NB4 (cell line): ENCODE measurements around the gene PCP4.

Source experiments
- DNase-seq: peaks from one replicate; pipeline ENCODE4 v3.0.0; 2010; ENCODE audit warnings: low read depth
- H3K4me3 ChIP-seq: one replicate; pipeline ENCODE4 v1.5.1; 2011; ENCODE audit warnings: mild to moderate bottlenecking, low read depth, low read length, moderate library complexity
- CTCF ChIP-seq: IDR thresholded peaks from one replicate; pipeline ENCODE4 v1.5.1; 2012; ENCODE audit warnings: low read depth, low read length
- MAX ChIP-seq: IDR thresholded peaks from 2 replicates; pipeline ENCODE4 v1.6.1; 2011; ENCODE audit warnings: low read depth, low read length
- MYC ChIP-seq: IDR thresholded peaks from 2 replicates; pipeline ENCODE4 v1.6.1; 2011; ENCODE audit warnings: low read depth, low read length
- POLR2A ChIP-seq: IDR thresholded peaks from 2 replicates; pipeline ENCODE4 v1.6.1; 2011; ENCODE audit warnings: mild to moderate bottlenecking; ENCODE audit not compliant: insufficient read length; ENCODE audit errors: extremely low read depth

PCP4 gene

GRCh38 chr21:39869141-39869818 lies 2.0 kb downstream of the PCP4 start:
- no peak overlapping the region for H3K4me3 ChIP-seq
- no peak for TF ChIP-seq MAX
- TF ChIP-seq POLR2A = no peak
- no peak for TF ChIP-seq MYC
- no peak for TF ChIP-seq CTCF
- no peak for DNase-seq

GRCh38 chr21:39873687-39874086 lies 6.4 kb downstream of the PCP4 start:
- H3K4me3 ChIP-seq = no peak overlapping the region
- no peak for TF ChIP-seq MYC
- TF ChIP-seq CTCF = no peak
- no peak for TF ChIP-seq MAX
- TF ChIP-seq POLR2A = no peak
- no peak for DNase-seq

GRCh38 chr21:39874206-39874605 lies 7.0 kb downstream of the PCP4 start:
- DNase-seq = no peak

GRCh38 chr21:39874759-39875158 lies 7.5 kb downstream of the PCP4 start:
- DNase-seq = no peak
- no peak overlapping the region for H3K4me3 ChIP-seq
- TF ChIP-seq POLR2A (no peak), MAX (no peak), CTCF (no peak), MYC (no peak)

More at GRCh38 chr21:39874206-39874605, 7.0 kb downstream of the PCP4 start:
- TF ChIP-seq MYC (no peak), CTCF (no peak), MAX (no peak), POLR2A (no peak)
- H3K4me3 ChIP-seq = no peak overlapping the region

- no peak overlapping the region for H3K4me3 ChIP-seq
- no peak for DNase-seq
- TF ChIP-seq CTCF = no peak
- TF ChIP-seq POLR2A = no peak
- TF ChIP-seq MYC = no peak
- no peak for TF ChIP-seq MAX
Observed at GRCh38 chr21:39881661-39882060, 14.4 kb downstream of the PCP4 start.
